Ovary (tissue), 3 donors: ENCODE data around the gene ADAMTS2.

ENCODE experiments used
- EP300 ChIP-seq: sonication (generic); formaldehyde crosslinking; IDR thresholded peaks from one replicate; pipeline ENCODE4 v1.6.1; 2017; ENCODE audit warnings: antibody characterized with exemption
- POLR2A ChIP-seq: fragments of 450-650 bp; IDR thresholded peaks from one replicate; pipeline ENCODE4 v1.6.1; 2017; ENCODE audit warnings: antibody characterized with exemption, mild to moderate bottlenecking, moderate library complexity
- TF ChIP-seq, protein P1 (sequence below), 3 donors: fragments of 450-650 bp in 2 of 3; fragments of 200-600 bp in 1 of 3; IDR thresholded peaks; one replicate each; pipeline versions ENCODE4 v1.5.1 to v1.8.0; 2016 to 2022; ENCODE audit warnings: antibody characterized with exemption in 3 of 3, mild to moderate bottlenecking in 1 of 3
- donor health status: DM: no; HTN: no; CAD: no.

DNA sequence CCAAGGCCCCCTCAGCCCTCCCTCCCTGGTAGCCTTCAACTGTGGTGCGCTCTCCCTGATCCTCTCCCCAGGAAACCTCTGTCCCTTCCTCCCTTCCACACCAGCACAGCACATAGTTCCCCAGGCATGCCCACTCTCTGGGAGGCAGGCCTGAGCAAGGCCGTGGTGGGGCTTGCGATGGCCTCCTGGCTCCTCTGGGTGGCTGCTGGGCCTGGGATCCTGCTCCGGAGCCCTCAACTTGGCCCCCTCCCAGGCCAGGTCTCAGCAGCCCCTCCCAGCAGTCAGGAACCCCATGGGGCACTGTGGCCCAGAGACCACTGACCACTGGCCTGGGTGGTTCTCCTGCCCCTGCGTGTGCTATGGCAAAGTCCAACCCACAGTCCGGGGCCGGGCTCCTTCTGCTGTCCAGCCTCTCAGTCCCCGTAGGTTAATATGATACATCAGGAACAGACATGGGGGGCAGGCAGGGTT, 159.3 kb downstream of the ADAMTS2 start:
- TF ChIP-seq, protein P1, sequence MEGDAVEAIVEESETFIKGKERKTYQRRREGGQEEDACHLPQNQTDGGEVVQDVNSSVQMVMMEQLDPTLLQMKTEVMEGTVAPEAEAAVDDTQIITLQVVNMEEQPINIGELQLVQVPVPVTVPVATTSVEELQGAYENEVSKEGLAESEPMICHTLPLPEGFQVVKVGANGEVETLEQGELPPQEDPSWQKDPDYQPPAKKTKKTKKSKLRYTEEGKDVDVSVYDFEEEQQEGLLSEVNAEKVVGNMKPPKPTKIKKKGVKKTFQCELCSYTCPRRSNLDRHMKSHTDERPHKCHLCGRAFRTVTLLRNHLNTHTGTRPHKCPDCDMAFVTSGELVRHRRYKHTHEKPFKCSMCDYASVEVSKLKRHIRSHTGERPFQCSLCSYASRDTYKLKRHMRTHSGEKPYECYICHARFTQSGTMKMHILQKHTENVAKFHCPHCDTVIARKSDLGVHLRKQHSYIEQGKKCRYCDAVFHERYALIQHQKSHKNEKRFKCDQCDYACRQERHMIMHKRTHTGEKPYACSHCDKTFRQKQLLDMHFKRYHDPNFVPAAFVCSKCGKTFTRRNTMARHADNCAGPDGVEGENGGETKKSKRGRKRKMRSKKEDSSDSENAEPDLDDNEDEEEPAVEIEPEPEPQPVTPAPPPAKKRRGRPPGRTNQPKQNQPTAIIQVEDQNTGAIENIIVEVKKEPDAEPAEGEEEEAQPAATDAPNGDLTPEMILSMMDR (IDR thresholded peaks at IDR 0.05) = no peak
- no peak for TF ChIP-seq POLR2A
- no peak for TF ChIP-seq EP300
